Mucosa of gallbladder (tissue), 1 donor: ENCODE data around the gene ERMAP. TPM values are rescaled to one million over a fixed set of nuclear protein-coding genes. Genes with fewer than 3 reads are reported as not detected.
"Not testable (repeated sequence)": the region's sequence is repeated elsewhere in the genome, so short reads cannot be mapped to it uniquely, and the experiment has no call there.

ENCODE experiments used
- DNase-seq: peaks from one replicate; pipeline ENCODE4 v3.0.0-alpha.2; 2020; ENCODE audit warnings: low spot score
- total RNA-seq: library from RNA; stranded (reverse); gene quantifications from one replicate; pipeline ENCODE4 v1.2.1, GENCODE V29; 2021
- donor health status: DM: no; HTN: no; CAD: no.

The ERMAP gene
- total RNA-seq, 1 donor from 2014 or later: 16.6 TPM

DNA sequence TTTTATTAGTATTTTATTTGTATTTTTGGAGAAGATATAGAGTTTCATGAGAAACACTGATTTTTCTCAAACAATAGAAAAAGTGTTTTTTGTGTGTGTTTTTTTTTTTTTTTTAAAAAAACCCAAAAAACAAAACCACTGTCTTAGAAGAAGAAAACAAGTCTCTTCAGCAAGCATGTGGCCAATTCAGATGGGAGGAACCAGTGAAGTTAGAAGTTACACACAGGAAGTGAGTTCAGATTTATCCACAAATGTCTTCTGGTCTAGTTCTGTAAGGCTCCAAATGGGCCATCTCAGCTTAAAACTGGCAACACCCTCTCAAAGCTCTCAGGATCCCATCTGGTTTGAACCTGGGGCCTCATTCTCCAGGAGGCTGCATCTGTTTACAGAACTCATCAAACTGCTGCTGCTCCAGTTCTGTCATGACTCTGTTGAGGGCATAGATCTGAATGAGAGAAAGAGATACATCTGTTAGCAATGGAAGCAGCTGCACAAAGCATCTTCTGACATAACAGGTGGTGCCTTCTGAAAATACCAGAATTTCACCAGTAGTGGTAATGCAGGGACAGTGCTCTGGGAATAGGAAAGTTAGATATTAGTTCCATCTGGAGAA is 9.8 kb upstream of the ERMAP start:
- DNase-seq: no peak

DNA sequence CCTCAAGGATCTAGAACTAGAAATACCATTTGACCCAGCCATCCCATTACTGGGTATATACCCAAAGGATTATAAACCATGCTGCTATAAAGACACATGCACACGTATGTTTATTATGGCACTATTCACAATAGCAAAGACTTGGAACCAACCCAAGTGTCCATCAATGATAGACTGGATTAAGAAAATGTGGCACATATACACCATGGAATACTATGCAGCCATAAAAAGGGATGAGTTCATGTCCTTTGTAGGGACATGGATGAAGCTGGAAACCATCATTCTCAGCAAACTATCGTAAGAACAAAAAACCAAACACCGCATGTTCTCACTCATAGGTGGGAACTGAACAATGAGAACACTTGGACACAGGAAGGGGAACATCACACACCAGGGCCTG is 2.1 kb upstream of the ERMAP start:
- DNase-seq: not testable (repeated sequence)

DNA sequence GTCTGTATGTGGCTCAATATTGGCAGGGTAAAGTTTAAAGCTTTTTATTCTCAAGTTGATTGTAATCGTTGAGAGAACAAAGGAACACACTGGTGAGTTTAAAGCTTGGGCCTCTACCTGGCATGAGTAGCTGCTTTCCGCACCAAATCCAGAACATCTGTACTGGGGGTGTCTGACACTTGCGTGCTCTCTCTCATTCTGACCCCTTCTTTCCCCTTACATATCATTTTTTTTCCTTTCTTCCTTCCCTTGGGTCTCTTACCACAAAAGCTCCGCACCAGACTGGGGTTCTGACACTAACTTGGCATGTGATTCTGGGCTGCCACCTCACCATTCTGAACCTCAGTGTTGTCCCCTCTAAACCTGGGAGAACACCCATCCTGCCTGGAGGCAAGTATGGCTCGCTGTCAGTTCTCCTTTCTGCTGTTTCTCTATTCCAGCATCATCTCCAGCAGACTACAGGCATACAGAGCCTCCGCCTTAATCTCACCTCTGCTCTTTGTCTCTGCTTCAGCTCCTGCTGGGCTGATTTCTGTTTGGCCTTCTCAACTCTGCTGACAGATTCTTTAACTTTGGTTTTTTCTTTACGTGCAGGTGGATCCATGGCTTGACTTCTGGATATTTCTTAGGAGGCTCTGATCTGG is 859 bp upstream of the ERMAP start:
- no peak for DNase-seq

DNA sequence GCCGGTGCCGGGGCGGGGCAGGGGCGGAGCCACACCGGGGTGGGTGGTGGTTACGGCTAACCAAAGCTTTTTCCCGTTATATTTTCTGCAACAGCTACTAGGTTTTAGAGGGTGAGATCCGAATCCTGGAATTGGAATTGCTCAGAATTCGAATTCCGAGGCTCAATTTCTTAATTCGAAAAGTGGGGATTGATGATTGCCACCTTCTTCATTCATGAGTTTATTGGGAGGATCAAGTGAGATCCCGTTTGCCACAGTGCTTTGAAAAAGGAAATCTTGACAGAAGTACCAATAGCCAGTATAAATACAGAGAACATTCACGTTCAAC is 482 bp downstream of the ERMAP start:
- DNase-seq: no peak

DNA sequence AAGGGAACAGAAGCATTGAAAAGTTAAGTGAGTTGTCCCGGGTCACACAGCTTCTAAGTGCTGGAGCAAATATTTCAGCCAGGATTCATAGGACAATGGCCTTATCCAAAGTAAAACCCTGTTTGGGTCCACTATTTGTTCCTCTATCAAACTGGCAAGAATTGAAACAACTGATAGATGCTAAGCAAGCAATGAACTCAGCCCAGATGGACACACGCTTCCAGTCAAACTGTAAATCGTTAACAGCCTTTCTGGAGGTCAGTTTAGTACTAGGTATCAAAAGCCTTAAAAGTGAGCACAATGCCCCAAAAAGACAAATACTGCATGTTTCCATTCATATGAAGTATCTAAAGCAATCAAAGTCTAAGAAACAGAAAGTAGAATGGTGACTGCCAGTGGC is 1.1 kb downstream of the ERMAP start:
- DNase-seq: no peak

DNA sequence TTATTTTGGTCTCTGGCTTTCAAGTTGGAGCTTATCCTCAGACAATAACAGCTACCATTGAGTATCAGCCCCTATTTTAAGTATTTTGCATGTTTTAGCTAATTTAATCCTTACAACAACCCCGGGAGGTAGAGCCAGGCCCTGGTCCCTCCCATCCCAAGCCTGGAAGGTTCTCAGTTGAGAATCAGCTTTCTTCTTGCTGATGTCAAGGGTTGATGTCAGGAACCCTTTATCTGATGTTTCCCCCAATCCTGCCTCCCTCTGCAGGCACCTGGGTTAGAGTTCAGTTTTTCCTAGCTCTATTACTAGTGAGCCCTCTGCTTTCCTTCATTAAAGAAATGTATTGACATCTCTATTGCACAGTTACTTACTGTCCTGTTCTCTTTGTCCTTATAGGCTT is 3.9 kb downstream of the ERMAP start:
- no peak for DNase-seq

DNA sequence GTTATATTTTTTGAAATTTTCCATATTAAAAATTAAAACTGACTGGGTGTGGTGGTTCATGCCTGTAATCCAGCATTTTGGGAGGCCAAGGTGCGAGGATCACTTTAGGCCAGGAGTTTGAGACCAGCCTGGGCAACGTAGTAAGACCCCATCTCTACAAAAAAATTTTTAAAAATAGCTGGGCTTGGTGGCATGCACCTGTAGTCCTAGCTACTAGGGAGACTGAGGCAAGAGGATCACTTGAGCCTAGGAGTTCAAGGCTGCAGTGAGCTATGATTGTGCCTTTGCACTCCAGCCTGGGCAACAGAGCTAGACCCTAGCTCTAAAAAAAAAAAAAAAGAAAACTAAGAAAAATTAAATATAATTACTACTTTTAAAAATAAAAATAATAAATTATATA is 4.8 kb downstream of the ERMAP start:
- DNase-seq: no peak

DNA sequence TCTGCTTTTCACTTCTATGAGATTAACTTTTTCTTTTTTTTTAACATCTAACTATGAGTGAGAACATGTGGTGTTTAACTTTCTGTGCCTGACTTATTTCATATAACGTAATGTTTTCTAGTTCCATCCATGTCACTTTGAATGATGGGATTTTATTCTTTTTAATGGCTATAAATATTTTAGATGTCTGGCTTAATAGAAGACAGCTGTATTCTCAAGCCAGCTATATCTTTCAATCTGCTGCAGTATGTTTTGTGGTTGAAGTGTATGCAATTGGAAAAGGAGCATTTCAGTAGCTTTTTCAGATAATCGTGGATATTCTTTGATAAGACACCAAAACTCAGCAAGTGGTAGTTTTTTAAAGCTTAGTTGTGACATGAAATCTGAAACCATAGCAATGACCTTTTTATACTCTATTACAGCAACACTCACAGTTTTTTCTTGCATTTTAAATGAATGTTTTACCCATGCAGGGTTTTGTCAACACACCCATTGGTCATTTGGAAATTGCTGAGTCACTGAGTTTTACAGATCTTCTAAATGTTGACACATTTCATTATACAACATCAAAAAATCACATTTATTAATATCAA is 6.0 kb downstream of the ERMAP start:
- DNase-seq: no peak

DNA sequence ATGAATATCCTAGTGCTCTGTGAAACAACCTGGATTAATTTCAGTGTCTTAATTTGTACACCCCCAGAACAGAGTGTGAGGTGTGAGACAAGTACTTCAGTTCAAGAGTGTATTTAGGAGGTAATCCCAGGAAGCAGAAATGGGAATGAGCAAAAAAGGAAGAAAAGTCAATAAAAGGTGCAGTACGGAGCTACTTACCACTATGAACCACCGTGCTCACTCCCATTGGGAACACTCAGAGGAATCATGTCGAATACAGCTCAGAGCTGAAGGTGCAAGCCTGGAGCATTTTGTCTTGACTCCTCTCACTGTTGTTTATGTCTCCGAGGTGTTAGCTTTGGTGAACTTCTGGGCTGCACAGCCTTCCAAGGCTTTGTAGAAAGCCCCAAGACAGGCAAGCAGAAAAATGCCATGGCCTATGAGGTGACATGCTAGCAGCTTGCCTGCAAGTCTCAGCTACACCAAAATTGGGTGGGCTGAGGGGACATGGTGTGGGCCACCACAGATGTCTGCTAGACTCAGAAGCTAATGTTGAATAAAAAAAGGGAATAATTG is 7.6 kb downstream of the ERMAP start:
- no peak for DNase-seq

DNA sequence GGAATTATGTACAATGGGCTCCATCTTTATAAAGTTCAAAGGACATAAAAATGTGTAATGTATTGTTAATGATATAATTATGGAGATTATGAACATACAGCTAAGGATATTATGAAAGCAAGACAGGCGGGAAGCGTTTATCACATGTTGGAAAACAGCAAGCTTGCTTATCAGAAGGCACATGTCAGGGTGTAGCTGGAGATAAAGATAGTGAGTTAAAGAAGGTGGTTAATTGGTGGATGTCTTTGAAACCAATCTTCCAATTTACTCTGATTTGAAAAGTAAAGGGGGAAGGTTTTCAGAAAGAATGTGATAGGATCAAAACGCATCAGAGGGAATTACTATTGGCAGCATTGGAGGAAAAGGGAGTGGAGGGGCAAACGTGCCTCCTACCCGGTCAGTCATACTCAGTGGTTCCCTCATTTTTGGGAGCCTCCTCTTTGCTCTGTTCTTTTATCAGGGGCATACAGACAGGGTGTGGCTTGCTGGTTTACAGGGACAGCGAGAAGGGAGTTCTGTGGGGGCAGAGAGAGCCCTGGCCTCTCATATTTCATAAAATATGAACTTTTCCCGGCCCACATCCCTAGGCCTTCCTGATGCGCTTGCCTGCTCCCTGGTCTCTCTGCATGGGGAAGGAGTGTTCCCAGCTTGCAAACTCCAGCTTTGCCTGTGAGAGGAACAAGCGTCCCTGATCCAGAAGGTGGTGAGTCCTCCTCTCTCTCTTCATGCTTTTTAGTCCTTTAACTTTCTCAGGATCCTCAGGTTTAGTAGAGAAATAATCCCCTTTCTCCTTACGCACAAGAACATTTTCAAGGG is 8.3 kb downstream of the ERMAP start:
- no peak for DNase-seq

DNA sequence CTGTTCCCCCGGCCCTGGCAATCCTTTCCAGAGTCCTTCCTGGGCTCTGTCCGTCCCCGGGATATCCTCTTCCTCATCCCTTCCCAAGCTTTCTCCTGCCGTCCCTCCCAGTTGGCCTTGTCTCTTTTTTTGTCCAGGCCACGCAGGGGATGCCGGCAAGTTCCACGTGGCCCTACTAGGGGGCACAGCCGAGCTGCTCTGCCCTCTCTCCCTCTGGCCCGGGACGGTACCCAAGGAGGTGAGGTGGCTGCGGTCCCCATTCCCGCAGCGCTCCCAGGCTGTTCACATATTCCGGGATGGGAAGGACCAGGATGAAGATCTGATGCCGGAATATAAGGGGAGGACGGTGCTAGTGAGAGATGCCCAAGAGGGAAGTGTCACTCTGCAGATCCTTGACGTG is 13.7 kb downstream of the ERMAP start:
- DNase-seq: no peak

DNA sequence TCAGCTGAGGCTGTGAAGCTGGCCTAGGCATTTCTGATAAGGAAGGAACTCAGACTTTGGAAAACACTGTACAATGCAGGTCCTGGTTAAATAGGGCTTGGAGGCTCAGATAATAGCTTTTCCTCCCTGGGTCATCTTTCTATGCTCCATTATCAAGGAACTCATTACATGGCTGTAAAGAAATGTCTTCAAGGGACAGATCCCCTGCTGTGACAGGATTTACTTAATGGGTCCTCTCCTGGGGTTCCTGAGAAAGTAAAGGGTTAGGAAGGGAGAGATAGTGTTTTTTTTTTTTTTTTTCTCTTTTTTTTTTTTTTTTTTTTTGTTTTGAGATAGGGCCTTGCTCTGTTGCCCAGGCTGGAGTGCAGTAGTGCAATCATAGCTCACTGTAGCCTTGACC is 14.4 kb downstream of the ERMAP start:
- DNase-seq: no peak

DNA sequence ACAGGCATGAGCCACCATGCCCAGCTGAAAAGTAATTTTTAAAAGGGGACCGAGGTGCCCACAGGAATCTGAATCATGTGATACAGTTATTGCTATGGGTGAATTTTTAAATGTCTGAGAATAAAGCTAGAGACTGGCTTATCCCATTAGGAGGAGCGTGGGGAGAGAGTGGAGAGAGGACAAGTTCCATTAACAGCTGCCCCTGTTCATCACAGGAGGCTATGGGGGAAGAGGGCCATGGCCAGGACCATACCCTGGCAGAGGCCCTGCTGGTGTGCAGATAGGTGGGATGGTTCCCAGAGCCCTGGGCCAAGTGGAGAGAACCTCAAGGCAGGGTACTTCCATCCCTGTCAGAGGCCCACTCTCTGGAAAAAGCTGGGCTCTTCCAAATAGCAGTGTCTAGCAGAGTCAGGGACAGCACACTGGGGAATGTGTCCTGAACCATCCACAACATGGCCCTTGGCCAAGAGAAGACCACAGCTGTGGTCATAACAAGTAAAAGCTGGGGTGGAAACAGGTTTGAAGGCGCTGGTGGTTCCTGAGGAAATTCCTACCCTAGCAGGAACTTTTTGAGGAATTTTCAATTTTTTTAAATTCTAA is 15.8 kb downstream of the ERMAP start:
- no peak for DNase-seq

DNA sequence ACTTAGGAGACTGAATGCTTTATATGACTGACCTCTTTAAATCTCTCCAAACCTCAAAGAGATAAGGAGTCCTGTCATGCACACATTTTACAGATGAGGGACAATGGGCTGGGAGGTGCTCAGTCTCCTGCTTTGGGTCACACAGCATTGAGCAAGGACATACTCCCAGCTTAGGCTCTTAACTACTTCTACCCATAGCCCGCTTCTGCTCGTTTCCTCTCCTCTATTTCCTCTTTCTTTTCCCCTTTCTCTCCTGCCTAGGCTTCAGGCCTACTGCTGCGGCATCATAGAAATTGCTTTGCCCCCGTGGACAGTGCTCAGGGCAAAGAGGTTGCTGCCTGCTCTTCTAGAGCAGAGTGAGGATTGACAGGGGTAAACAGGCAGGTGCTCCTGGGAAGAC is 17.1 kb downstream of the ERMAP start:
- no peak for DNase-seq

DNA sequence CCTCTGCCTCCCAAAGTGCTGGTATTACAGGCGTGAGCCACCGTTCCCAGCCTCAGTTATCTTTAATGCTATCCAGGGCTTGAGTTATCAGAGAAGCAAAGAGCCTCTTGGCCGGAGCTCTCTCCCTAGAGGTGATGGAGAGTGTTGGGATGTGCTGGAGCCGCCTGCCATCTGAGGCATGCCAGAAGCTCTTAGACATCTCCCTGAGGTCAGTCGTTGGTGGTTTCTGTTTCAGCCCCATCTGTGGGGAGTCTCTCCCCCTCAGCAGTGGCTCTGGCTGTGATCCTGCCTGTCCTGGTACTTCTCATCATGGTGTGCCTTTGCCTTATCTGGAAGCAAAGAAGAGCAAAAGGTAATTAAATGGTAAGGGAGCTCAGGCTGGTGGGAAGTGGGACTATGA is 17.9 kb downstream of the ERMAP start:
- DNase-seq: no peak

DNA sequence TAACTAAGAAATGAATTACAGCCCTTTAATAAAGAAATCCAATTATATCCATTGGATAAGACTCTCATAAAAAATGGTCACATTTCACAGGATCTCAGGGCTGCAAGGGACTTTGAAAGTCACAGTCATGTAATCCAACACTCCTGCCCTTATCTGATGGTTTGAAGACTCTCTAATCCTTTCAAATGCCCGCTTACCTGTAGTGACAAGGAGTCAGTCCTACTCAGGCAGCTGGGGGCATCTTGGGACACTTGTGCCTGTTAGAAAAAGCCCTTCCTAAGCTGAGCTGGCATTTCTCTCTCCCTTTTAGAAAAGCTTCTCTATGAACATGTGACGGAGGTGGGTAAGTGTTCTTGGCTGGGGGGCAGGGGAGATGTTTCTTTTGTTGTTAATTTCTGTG is 18.5 kb downstream of the ERMAP start:
- no peak for DNase-seq

DNA sequence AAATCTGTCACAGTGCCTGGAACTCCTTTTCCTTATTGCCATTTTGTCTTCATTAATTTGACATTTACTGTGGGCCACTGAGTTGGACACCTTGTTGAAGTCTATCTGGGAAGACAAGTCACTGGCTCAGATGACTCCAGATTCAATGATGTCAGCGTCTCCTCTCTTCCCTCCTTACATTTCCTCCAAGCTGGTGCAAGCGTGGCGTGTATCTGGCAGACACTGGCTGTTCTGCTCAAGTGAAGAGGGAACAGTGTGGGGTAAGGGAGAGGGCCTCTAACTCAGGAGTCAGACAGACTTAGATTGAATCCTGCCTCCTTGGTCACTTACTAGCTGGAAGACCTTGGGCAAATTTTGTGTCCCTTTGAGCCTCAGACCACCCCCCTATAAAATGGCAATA is 20.8 kb downstream of the ERMAP start:
- DNase-seq: no peak

DNA sequence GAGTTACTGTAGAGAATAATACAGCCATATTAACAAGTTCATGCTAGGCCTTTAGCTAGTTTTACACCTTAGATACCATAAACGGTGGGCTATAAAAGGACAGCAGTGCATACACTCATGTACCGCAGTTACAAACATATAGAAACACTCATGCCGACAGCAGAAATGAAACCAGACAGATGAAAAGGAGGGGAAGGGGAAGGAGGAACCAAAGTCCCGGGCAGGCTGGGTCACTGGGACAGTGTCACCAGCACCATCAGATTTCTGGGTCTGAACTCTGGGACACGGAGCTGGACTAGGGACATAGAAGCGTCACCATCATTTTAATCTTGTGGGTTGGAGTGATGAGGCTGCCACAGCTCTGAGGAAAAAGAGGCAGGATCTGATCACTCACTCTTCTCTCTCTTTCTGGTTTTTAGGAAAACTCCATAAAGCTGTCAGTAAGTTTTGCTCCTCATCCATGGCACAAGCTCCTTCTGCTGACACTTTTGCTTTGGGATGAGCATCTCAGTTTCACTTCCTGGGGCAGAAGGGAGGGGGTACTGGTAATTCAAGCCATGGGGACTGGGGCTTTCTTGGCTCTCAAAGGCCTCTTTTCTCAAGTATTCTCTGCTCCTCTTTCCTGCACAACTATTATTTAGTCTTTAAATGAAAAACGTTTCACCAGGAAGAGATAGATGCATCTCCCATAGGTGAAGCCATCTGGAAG is 21.7 kb downstream of the ERMAP start:
- DNase-seq: no peak

DNA sequence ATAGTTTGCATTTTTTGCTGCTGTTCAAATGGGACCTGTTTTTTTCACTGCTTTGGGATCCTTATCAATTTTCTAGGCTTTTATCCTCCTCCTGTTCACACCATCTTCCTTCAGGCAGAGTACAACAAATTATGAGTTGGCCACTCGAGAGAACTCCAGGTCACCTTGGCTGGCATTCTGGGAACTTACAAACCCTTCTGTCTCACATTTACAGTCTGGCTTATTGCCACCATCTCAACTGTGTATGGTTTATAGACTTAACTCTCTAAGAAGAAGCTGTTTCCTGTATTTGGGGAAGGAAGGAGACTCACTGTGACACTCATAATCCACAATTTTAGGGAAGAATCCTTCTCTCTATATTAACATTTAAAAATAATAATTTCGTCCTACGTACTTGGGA is 24.1 kb downstream of the ERMAP start:
- DNase-seq: no peak

DNA sequence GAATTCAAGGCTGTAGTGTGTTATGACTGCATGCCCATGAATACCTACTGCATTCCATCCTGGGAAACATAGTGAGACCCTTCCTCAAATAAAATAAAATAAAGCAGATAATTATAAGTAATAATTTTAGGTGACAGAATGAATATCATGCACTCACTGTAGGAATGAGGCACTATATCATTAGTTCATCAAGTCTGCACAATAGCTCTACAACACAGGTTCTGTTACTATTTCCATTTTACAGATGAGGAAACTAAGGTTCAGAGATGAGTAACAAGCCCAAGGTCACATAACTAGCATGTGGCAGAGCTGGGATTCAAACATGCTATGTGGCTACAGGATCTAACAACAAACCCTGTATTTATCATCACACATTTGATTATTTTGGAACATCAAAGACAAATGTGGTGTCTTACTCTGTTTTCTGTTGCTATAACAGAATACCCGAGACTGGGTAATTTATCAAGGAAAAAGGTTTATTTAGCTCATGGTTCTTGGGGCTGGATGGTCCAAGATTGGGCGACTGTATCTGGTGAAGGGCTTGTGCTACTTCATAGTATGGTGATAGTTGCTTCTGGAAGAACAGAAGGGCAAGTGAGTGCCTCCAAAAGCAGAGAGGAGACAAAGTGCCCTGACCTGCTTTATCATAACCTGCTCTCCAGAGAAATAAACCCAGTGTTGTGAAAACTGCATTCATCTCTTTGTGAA is 24.7 kb downstream of the ERMAP start:
- DNase-seq: no peak

DNA sequence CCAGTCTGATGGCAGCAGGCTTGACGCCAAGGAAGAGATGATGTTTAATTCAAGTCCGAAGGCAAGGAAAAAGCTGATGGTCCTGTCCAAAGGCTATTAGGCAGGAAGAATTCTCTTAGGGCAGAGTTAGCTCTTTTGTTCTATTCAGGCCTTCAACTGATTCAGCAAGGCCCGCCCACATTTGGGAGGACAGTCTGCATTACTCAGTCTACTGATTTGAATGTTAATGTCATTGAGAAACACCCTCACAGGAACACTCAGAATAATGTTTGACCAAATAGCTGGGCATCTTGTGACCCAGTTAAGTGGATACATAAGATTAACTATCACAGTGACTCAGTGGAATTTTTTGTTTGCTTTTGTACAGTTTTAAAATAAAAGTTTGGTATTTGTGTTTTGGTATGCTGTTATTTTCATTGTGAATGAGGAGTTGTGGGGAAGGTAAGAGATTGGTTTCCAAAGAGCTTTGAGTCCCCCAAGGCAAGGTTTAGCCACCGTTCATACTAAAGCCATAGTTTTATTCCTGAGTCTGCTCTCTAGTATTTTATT is 27.7 kb downstream of the ERMAP start:
- DNase-seq: no peak
